Gastroesophageal sphincter (tissue), 3 donors: ENCODE data around the gene MEF2C.

Source experiments
- EP300 ChIP-seq: sonication (generic); formaldehyde crosslinking; IDR thresholded peaks from one replicate; pipeline ENCODE4 v1.6.1; 2017; ENCODE audit warnings: antibody characterized with exemption, mild to moderate bottlenecking
- POLR2A ChIP-seq, 2 donors: fragments of 450-650 bp; IDR thresholded peaks; one replicate each; pipeline ENCODE4 v1.6.1; 2017; ENCODE audit warnings: antibody characterized with exemption in 2 of 2, mild to moderate bottlenecking in 2 of 2, moderate library complexity in 1 of 2
- POLR2AphosphoS5 ChIP-seq: sonication (generic); formaldehyde crosslinking; IDR thresholded peaks from one replicate; pipeline ENCODE4 v1.6.1; 2017; ENCODE audit warnings: antibody characterized with exemption
- TF ChIP-seq, protein P1 (sequence below), 4 experiments: fragments of 200-600 bp in 2 of 4; fragments of 450-650 bp in 2 of 4; sonication (generic) in 1 of 4; IDR thresholded peaks; one replicate each; pipeline ENCODE4 v1.5.1; 2017 to 2019; ENCODE audit warnings: antibody characterized with exemption in 4 of 4, mild to moderate bottlenecking in 2 of 4, moderate library complexity in 2 of 4

- TF ChIP-seq, protein P1, sequence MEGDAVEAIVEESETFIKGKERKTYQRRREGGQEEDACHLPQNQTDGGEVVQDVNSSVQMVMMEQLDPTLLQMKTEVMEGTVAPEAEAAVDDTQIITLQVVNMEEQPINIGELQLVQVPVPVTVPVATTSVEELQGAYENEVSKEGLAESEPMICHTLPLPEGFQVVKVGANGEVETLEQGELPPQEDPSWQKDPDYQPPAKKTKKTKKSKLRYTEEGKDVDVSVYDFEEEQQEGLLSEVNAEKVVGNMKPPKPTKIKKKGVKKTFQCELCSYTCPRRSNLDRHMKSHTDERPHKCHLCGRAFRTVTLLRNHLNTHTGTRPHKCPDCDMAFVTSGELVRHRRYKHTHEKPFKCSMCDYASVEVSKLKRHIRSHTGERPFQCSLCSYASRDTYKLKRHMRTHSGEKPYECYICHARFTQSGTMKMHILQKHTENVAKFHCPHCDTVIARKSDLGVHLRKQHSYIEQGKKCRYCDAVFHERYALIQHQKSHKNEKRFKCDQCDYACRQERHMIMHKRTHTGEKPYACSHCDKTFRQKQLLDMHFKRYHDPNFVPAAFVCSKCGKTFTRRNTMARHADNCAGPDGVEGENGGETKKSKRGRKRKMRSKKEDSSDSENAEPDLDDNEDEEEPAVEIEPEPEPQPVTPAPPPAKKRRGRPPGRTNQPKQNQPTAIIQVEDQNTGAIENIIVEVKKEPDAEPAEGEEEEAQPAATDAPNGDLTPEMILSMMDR (IDR thresholded peaks at IDR 0.05): no peak
- TF ChIP-seq POLR2A (IDR thresholded peaks at IDR 0.05) (no peak), EP300 (no peak), POLR2AphosphoS5 (no peak)
Observed at GRCh38 chr5:88671505-88672499, 211.2 kb downstream of the MEF2C start.
